Prostate gland (tissue), 2 donors: Measurements from ENCODE around the gene PLXDC2. TPM values are rescaled to one million over a fixed set of nuclear protein-coding genes. Genes with fewer than 3 reads are reported as not detected.

Experiments used
- DNase-seq: peaks from one replicate; pipeline ENCODE4 v3.0.0-alpha.2; 2019; ENCODE audit warnings: low spot score
- H3K27ac ChIP-seq, 2 donors: fragments of 200-600 bp; sonication (generic); 2 replicates each; pipeline ENCODE4 v1.5.1; 2017 to 2019
- H3K27me3 ChIP-seq: fragments of 200-600 bp; sonication (generic); replicated peaks from 2 replicates; pipeline ENCODE4 v1.5.1; 2019; ENCODE audit not compliant: insufficient read depth
- H3K36me3 ChIP-seq, 2 donors: fragments of 200-600 bp; sonication (generic); 1 replicate in 1 of 2; 2 replicates in 1 of 2; pipeline versions ENCODE4 v1.5.1 to v1.8.1; 2017 to 2019
- H3K4me1 ChIP-seq: fragments of 200-600 bp; sonication (generic); replicated peaks from 2 replicates; pipeline ENCODE4 v1.5.1; 2019
- H3K4me3 ChIP-seq, 2 donors: fragments of 200-600 bp; sonication (generic); 2 replicates each; pipeline ENCODE4 v1.5.1; 2017 to 2019
- H3K9me3 ChIP-seq: fragments of 200-600 bp; sonication (generic); 2 replicates; pipeline ENCODE4 v1.5.1; 2017
- CTCF ChIP-seq, 4 experiments: fragments of 200-600 bp in 2 of 4; fragments of 450-650 bp in 2 of 4; sonication (generic) in 2 of 4; IDR thresholded peaks; 1 replicate in 3 of 4; 2 replicates in 1 of 4; pipeline ENCODE4 v1.5.1; 2016 to 2019; ENCODE audit warnings: antibody characterized with exemption in 4 of 4, mild to moderate bottlenecking in 2 of 4, moderate library complexity in 2 of 4
- POLR2A ChIP-seq: fragments of 450-650 bp; IDR thresholded peaks from one replicate; pipeline ENCODE4 v1.6.1; 2016; ENCODE audit warnings: antibody characterized with exemption, mild to moderate bottlenecking
- POLR2AphosphoS5 ChIP-seq: sonication (generic); formaldehyde crosslinking; IDR thresholded peaks from one replicate; pipeline ENCODE4 v1.6.1; 2017; ENCODE audit warnings: antibody characterized with exemption
- WGBS: methylation state at CpG from one replicate; pipeline ENCODE4 v1.1.5; 2018; 5-methylcytosine and 5-hydroxymethylcytosine counted together
- intact Hi-C: fragments of 100-400 bp; cut with DNase I; formaldehyde crosslinking; loops from one replicate; pipeline ENCODE4 v1.14.2; 2022
- total RNA-seq, 2 donors: library from RNA; depleted of rRNA; stranded (reverse); fragments of >200 nt; gene quantifications; one replicate each; pipeline ENCODE4 v1.1.0, GENCODE V29; 2016

PLXDC2 gene
- total RNA-seq, 2 donors from 2014 or later = 19.6 to 83.6 TPM

- WGBS = 52% methylated on average over 4 of the region's 4 CpGs
- TF ChIP-seq CTCF (IDR thresholded peaks at IDR 0.05) (no peak), POLR2AphosphoS5 (no peak), POLR2A (no peak)
- H3K27ac ChIP-seq = peak overlapping the region; percentile 32 to 38
- no peaks in the 10 kb centered on the region for H3K27me3 ChIP-seq
- no peak for DNase-seq
- no peak overlapping the region for H3K4me3 ChIP-seq
- peaks cover 4% of the 10 kb centered on the region for H3K4me1 ChIP-seq
- no peaks in the 10 kb centered on the region for H3K9me3 ChIP-seq
- intact Hi-C loops = no loop called here
- no peaks in the 10 kb centered on the region for H3K36me3 ChIP-seq
These were observed 115.8 kb downstream of the PLXDC2 start for GRCh38 chr10:19931894-19932590.

- H3K36me3 ChIP-seq = no peaks in the 10 kb centered on the region
- H3K4me1 ChIP-seq = peaks cover 4% of the 10 kb centered on the region
- no peak for DNase-seq
- intact Hi-C loops = no loop called here
- H3K9me3 ChIP-seq = no peaks in the 10 kb centered on the region
- no peaks in the 10 kb centered on the region for H3K27me3 ChIP-seq
- H3K4me3 ChIP-seq = no peak overlapping the region
- no peak overlapping the region for H3K27ac ChIP-seq
- WGBS = 68% methylated on average over 5 of the region's 5 CpGs
- TF ChIP-seq CTCF (IDR thresholded peaks at IDR 0.05) = no peak
- TF ChIP-seq POLR2A = no peak
- no peak for TF ChIP-seq POLR2AphosphoS5
These were observed 116.7 kb downstream of the PLXDC2 start for GRCh38 chr10:19932806-19933371.

GRCh38 chr10:19933772-19934171 lies 117.5 kb downstream of the PLXDC2 start:
- WGBS = over 99% methylated on average over 3 of the region's 3 CpGs

GRCh38 chr10:19935176-19935575 lies 118.9 kb downstream of the PLXDC2 start:
- DNase-seq = no peak
- peaks cover 4% of the 10 kb centered on the region for H3K4me1 ChIP-seq
- no peaks in the 10 kb centered on the region for H3K36me3 ChIP-seq
- 63% methylated on average over 3 of the region's 3 CpGs for WGBS
- no peak overlapping the region for H3K27ac ChIP-seq
- H3K9me3 ChIP-seq = no peaks in the 10 kb centered on the region
- TF ChIP-seq CTCF (IDR thresholded peaks at IDR 0.05) = no peak
- H3K4me3 ChIP-seq = no peak overlapping the region
- intact Hi-C loops = no loop called here
- no peaks in the 10 kb centered on the region for H3K27me3 ChIP-seq

More at GRCh38 chr10:19933772-19934171, 117.5 kb downstream of the PLXDC2 start:
- no peak for DNase-seq
- intact Hi-C loops = no loop called here
- H3K9me3 ChIP-seq = no peaks in the 10 kb centered on the region
- no peak overlapping the region for H3K27ac ChIP-seq
- no peaks in the 10 kb centered on the region for H3K27me3 ChIP-seq
- H3K4me3 ChIP-seq = no peak overlapping the region
- H3K4me1 ChIP-seq = peaks cover 4% of the 10 kb centered on the region
- no peaks in the 10 kb centered on the region for H3K36me3 ChIP-seq
- TF ChIP-seq POLR2AphosphoS5 = no peak
- no peak for TF ChIP-seq CTCF (IDR thresholded peaks at IDR 0.05)
- TF ChIP-seq POLR2A = no peak

- H3K36me3 ChIP-seq = no peaks in the 10 kb centered on the region
- intact Hi-C loops = no loop called here
- TF ChIP-seq POLR2AphosphoS5 = no peak
- TF ChIP-seq POLR2A = no peak
- TF ChIP-seq CTCF (IDR thresholded peaks at IDR 0.05) = no peak
- no peak overlapping the region for H3K27ac ChIP-seq
- no peak overlapping the region for H3K4me3 ChIP-seq
- DNase-seq = no peak
- H3K27me3 ChIP-seq = no peaks in the 10 kb centered on the region
- 98% methylated on average over 2 of the region's 2 CpGs for WGBS
- peaks cover 4% of the 10 kb centered on the region for H3K4me1 ChIP-seq
- no peaks in the 10 kb centered on the region for H3K9me3 ChIP-seq
These were observed 120.1 kb downstream of the PLXDC2 start for GRCh38 chr10:19936289-19936688.
